OCI-LY7 (cell line): ENCODE results near the gene ARL4A. TPM values are rescaled to one million over a fixed set of nuclear protein-coding genes. Genes with fewer than 3 reads are reported as not detected.

Source experiments
- BruUV-seq: library from RNA; stranded (reverse); fragments of 400-500 nt; replicated peaks from 2 replicates; lab custom pipeline; 2021; lab: Mats Ljungman, UMichigan
- CTCF ChIA-PET: fragments of 300-600 bp; sonication (Branson Sonifier 250); formaldehyde crosslinking; loops from one replicate; lab custom pipeline; 2022; ENCODE audit warnings: antibody characterized with exemption; ENCODE audit not compliant: unreplicated experiment; lab: Charles Lee
- POLR2A ChIA-PET: fragments of 300-600 bp; sonication (Branson Sonifier 250); formaldehyde crosslinking; loops from one replicate; lab custom pipeline; 2022; ENCODE audit warnings: antibody characterized with exemption; lab: Charles Lee
- DNase-seq: peaks from one replicate; pipeline ENCODE4 v3.0.0-alpha.2; 2015; ENCODE audit warnings: low spot score
- H2AFZ ChIP-seq: fragments of 200-600 bp; sonication (generic), shearing (Covaris generic); 2 replicates; pipeline ENCODE4 v1.6.1; 2014; ENCODE audit warnings: mild to moderate bottlenecking, antibody characterized with exemption, low read length, moderate library complexity
- H3K27ac ChIP-seq: fragments of 200-600 bp; sonication (generic); 2 replicates; pipeline ENCODE4 v1.5.1; 2014; ENCODE audit warnings: mixed run types, low read depth, mild to moderate bottlenecking, moderate library complexity, low read length, inconsistent platforms; ENCODE audit not compliant: poor library complexity, severe bottlenecking
- H3K36me3 ChIP-seq: fragments of 200-600 bp; sonication (generic); 2 replicates; pipeline ENCODE4 v1.6.1; 2014; ENCODE audit warnings: mild to moderate bottlenecking, antibody characterized with exemption, low read length, moderate library complexity, mixed read lengths; ENCODE audit not compliant: insufficient read depth
- H3K4me1 ChIP-seq: fragments of 200-600 bp; sonication (generic); 2 replicates; pipeline ENCODE4 v1.5.1; 2014; ENCODE audit warnings: mild to moderate bottlenecking, low read length; ENCODE audit not compliant: insufficient read depth, poor library complexity, severe bottlenecking
- H3K4me2 ChIP-seq: fragments of 200-600 bp; sonication (generic); 2 replicates; pipeline ENCODE4 v1.6.1; 2014; ENCODE audit warnings: mild to moderate bottlenecking, low read length
- H3K4me3 ChIP-seq: fragments of 200-600 bp; sonication (generic); 2 replicates; pipeline ENCODE4 v1.5.1; 2014; ENCODE audit warnings: mild to moderate bottlenecking, low read depth, low read length; ENCODE audit not compliant: poor library complexity, severe bottlenecking
- H3K79me2 ChIP-seq: fragments of 200-600 bp; sonication (generic); 2 replicates; pipeline ENCODE4 v1.6.1; 2016; ENCODE audit warnings: low read depth, mild to moderate bottlenecking, low read length, moderate library complexity, mixed read lengths; ENCODE audit not compliant: insufficient read depth
- H3K9me2 ChIP-seq: fragments of 200-600 bp; sonication (generic); 2 replicates; pipeline ENCODE4 v1.6.1; 2016; ENCODE audit warnings: mild to moderate bottlenecking, low read length, mixed read lengths; ENCODE audit not compliant: insufficient read depth
- H3K9me3 ChIP-seq: fragments of 200-600 bp; sonication (generic); 2 replicates; pipeline ENCODE4 v1.6.1; 2014; ENCODE audit warnings: mild to moderate bottlenecking, mixed run types, low read length, mixed read lengths
- H4K20me1 ChIP-seq: fragments of 200-600 bp; sonication (generic); 2 replicates; pipeline ENCODE4 v1.6.1; 2014; ENCODE audit warnings: mild to moderate bottlenecking, antibody characterized with exemption, low read length, moderate library complexity, mixed read lengths; ENCODE audit not compliant: insufficient read depth
- CTCF ChIP-seq: fragments of 200-600 bp; sonication (generic); conservative IDR thresholded peaks from 2 replicates; pipeline ENCODE4 v1.5.1; 2014; ENCODE audit warnings: mild to moderate bottlenecking, antibody characterized with exemption, low read length, moderate library complexity, mixed read lengths
- EZH2phosphoT487 ChIP-seq: fragments of 200-600 bp; sonication (generic); IDR thresholded peaks from 2 replicates; pipeline ENCODE4 v1.6.1; 2018; ENCODE audit warnings: low read depth, borderline replicate concordance, mild to moderate bottlenecking, mixed run types, antibody characterized with exemption, low read length, moderate library complexity, mixed read lengths
- intact Hi-C: fragments of 100-400 bp; cut with micrococcal nuclease; formaldehyde crosslinking; loops from one replicate; pipeline ENCODE4 v1.10.0; 2022; ENCODE audit not compliant: unreplicated experiment
- total RNA-seq, 2 experiments: library from RNA; depleted of rRNA in 1 of 2; stranded (reverse); fragments of >200 nt in 1 of 2; shearing (Covaris generic) in 1 of 2; gene quantifications; 2 replicates each; pipeline ENCODE4 v1.2.3, GENCODE V29; 2014 to 2022

The ARL4A gene
- total RNA-seq, 2 experiments from 2014 or later: 5.5 to 10.1 TPM

DNA sequence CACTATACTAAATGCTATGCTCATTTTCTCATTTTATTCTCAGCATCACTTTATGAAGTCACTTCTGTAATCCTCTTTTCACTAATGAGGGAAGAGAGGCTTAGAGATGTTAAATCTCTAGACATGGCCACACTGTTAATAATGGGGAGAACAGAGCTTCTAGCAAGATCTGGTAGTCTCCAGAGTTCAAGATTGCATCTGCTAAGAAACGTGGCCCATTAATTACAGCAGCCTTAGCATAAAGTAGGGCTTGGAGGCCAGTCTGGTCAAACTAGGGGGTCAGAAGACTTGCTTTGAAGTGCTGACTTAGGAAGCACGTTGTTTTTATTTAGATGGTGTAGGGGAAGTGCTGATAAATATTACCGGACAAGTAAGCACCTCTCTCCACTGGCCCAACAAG lies 29.3 kb downstream of the ARL4A start:
- H4K20me1 ChIP-seq: peaks cover 3% of the 10 kb centered on the region; the same call in 1 of the 2 replicates
- H3K4me1 ChIP-seq: no peaks in the 10 kb centered on the region
- TF ChIP-seq EZH2phosphoT487 (no peak), CTCF (no peak)
- H3K9me2 ChIP-seq: no peaks in the 10 kb centered on the region
- H3K79me2 ChIP-seq: no peaks in the 10 kb centered on the region
- no peak overlapping the region for H3K4me2 ChIP-seq
- ChIA-PET POLR2A (no interaction called here), CTCF (no interaction called here)
- no TSS peak for BruUV-seq
- no peak for DNase-seq
- no peak overlapping the region for H3K27ac ChIP-seq
- H2AFZ ChIP-seq: no peak overlapping the region
- intact Hi-C loops: no loop called here
- no peaks in the 10 kb centered on the region for H3K9me3 ChIP-seq
- no peaks in the 10 kb centered on the region for H3K36me3 ChIP-seq
- H3K4me3 ChIP-seq: no peak overlapping the region

- intact Hi-C loops: no loop called here
- CTCF ChIA-PET: no interaction called here
These were observed 31.9 kb downstream of the ARL4A start for GRCh38 chr7:12719141-12719919.

More at GRCh38 chr7:12719141-12719919, 31.9 kb downstream of the ARL4A start:
- no TSS peak for BruUV-seq
- H3K4me2 ChIP-seq: no peak overlapping the region
- H3K9me2 ChIP-seq: no peaks in the 10 kb centered on the region
- H3K79me2 ChIP-seq: no peaks in the 10 kb centered on the region
- DNase-seq: no peak
- TF ChIP-seq CTCF (no peak), EZH2phosphoT487 (no peak)
- no peaks in the 10 kb centered on the region for H3K4me1 ChIP-seq
- no peaks in the 10 kb centered on the region for H3K36me3 ChIP-seq
- H3K9me3 ChIP-seq: no peaks in the 10 kb centered on the region
- H4K20me1 ChIP-seq: no peaks in the 10 kb centered on the region
- no peak overlapping the region for H3K27ac ChIP-seq
- no peak overlapping the region for H3K4me3 ChIP-seq
- H2AFZ ChIP-seq: no peak overlapping the region
- POLR2A ChIA-PET: interaction anchor here (0.7 kb wide), 1 partner anchor 67 kb away, joined by 3 read pairs; no protein-coding TSS in a partner anchor
